HUDEP-2 (cell line): ENCODE results near the gene CD83.

Source experiments
- DNase-seq, 76 experiments: peaks; one replicate each; lab custom pipeline; 2025; ENCODE audit not compliant: unreplicated experiment in 76 of 76; lab: John Stamatoyannopoulos, UW

Gene CD83

DNA sequence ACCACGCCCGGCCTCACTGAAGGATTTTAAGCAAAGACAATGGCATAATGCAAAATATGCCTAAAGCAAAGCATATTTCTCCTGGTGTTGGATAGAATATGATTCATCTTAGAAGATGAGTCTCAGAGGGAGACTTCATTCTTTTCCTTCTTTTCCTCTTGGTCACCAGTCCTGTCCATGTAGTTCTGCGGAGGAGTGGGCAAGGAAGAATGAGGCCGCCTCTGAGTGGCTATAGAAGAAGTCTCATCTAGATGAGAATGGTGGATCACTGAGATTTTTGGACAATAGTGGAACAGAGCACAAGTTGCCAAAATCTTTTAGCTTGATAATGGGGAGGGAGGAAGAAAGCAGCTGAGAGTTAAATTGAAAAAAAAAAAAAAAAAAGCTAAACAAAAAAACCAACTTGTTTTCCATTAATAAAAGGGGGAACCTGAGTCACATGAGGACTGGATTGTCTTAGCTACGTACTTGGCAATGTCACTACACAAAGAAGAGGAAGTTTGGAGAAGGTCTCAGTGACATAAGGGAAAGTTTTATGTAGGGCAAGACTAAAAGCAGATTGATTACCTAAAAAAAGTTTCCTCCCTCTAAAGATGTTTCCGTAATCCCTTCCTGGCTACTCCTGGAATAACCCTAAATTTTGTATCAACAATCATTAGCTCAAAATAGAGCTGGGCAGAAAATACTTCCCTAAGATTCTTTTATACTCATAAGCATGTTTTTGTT, 6.0 kb downstream of the CD83 start:
- no peak for DNase-seq

DNA sequence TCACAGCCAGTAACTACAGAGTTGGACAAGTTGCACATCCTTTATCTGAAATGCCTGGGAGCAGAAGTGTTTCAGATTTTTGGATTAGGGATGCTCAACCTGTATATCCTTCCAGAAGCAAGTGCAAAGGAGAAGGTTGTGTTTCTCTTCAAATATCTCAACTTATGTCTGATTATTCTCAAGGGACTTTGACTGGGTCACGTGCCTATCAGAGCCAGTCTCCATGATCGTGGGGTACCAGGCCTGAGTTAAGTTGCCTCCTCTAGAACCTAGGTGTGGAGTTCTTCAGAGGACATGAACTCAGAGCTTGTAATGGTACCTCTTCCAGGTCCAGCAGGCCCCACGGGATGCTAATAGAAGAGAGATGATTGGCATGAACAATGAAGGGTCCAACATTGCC, 7.8 kb downstream of the CD83 start:
- DNase-seq, result no peak

DNA sequence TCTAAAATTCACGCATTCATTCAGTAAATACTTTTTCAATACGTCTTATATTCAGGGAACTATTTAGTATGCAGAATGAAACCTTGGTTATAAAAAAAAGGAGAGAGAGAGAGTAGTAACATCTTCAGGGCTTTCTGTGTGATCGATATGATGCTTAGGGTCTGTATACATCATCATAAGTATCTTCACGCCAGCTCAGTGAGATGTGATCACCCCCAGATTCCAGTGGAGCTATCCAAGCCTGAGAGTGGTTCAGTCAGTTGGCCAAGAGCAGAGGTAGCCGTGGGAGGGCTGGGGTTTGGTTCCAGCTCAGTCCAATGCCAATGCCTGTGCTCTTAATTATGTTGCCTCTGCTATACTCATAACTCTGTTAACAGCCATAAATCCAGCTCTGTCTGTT, 8.6 kb downstream of the CD83 start:
- no peak for DNase-seq

DNA sequence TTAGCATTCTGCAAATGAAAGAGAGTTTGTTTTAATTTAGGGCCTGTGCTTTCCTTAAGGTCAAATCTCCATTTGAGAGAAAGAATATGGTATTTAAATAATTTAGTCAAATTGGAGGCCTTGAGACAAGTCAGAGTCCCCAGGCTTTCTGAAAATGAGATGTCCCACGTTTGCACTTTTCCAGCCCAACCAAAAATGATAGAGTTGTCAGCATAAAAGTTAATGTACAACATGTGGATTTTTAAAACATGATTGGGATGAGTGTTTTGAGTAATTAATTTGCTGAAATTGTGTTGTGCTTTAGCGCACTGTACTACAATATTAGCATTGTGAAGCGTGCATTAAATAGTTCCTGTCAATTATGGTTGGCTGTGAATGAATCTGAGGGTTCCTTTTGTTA, 10.0 kb downstream of the CD83 start:
- DNase-seq, result no peak

DNA sequence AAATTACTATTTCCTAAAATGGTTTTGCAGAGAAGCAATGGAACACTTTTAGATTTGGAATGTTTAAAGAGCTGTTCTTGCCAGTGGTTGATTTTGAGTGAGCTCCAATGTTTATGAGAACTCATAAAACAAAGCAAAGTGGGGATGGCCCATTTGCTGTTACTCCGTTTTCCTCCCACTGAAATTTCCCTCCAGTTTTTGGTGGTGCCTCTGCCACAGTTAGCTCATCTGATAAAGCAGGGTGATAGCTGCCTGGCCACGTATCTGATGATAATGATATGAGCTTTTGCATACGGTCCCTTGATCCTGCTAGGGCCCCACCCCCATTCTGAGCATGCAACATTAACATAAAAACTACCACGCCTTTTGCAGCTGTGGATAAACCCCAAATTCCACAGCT, 10.4 kb downstream of the CD83 start:
- no peak for DNase-seq

DNA sequence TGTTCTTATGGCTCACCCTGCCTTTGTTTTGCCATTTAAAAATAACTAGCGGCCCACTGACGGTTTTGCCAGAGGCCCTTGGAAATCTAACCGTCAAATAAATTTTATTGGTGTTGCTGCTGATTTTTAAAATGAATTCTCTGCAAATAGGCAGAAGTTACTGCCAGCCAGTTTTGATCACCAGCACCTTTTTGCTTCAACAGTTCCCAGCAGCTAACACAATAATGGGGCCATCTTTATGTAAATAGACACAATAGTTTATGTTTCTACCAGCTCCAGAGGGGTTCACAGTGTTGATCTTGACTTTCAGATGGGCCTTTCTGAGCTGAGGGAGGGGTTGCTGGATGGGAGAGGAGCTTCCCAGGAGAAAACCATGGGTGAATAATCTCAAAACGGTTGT, 11.2 kb downstream of the CD83 start:
- no peak for DNase-seq

DNA sequence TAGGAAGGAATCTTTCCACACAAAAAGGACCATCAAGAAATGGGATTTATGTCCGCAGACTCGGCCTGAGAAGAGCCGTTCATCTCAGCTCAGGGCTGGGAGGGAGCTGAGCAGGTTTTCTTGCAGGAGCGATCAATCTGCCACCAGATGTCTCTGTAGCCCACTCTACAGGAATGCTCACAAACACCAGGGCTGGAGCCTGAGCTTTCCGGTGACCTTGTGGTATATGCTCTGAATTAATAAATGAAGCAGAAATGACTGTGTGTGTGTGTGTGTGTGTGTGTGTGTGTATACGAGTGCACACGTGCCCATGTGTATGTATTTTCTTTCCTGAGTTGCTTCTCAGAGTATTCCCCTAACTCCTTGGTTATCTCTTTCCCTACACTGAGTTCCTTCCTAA, 12.0 kb downstream of the CD83 start:
- peak in 47 of 76 experiments; percentile 11 to 68 (median 28) for DNase-seq

DNA sequence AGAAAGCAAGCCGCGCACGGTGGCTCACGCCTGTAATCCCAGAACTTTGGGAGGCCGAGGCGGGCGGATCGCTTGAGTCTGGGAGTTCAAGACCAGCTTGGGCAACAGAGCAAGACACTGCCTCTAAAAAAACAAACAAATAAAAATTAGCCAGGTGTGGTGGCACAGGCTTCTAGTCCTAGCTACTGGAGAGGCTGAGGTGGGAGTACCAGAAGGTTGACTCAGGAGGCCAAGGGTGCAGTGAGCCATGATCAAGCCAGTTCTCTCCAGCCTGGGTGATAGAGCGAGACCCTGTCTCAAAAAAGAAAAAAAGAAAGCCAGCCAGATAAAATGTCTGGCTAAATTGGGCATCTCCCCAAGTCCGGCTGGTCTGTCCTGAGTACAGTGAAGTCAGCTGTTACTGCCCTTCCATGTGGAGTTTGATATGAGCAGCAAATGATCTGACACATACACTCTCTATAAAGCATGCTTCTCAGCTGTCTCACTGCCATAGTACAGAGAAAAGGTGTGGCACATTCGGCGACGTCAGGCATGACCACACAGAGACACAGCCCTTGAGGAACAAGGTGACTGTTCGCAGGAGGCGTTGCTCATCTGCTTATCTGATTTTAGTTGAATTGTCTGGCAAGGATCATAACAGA, 13.0 kb downstream of the CD83 start:
- DNase-seq, result peak in 9 of 76 experiments; percentile 4 to 29 (median 10)

DNA sequence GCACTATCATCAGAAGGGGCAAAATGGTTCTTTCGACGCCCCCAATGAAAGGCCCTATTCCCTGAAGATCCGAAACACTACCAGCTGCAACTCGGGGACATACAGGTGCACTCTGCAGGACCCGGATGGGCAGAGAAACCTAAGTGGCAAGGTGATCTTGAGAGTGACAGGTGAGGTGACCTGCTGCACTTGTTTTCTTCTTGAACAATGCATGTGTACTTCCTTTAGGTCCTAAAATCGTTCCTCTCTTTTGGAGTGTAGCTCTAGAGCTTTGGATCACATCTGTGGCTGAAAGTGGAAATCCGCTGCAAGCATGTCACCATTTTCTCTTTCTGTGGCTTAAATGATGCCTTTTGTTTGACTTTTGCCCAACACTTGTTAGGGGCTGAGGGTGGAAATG, 14.0 kb downstream of the CD83 start:
- DNase-seq, result no peak

DNA sequence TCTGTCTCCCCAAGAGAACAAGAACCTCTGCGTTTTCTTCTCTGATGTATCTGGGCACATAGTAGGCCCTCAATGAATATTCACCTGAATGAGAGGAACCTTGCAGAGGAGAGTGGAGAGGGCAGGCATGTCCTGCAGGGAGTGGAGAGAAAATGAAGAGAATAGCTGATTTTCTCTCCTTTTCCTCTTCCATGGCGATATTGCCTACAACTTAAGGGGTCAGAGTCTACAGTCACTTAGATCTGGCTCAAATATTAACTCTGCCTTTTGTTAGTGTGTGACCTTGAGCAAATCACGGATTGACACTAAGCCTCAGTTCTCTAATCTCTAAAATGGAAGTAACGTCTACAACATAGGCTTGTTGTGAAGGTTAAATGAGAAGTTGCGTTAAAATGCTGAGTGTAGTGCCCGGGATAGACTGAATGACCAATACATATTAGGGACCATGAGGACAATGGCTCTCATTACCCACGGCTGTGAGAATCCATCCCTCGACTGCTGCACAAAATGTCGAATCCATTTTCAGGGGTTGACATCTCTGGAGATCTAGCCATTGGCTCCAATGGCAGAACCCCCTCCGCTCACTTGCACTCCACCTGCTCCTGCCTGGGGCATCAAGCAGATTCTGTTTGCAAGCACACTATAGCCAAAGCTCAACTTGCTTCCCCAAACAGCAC, 14.8 kb downstream of the CD83 start:
- DNase-seq, result no peak

DNA sequence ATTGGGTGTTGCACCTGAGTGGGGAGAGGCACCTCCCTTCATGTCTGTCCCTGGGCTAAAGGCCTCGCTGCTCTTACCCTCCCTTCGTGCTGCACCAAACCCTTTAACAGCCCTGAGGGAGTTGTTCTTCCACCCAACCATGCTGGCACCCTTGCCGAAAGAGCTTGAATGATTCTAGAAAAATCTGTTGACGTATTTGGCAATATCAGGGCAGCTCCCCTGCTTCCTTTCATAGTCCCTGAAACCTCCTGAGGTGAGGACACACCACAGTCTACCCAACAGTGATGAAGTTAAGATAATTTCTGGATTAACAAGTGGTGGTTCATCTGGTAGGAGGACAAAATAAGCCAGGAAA, 15.3 kb downstream of the CD83 start:
- DNase-seq, result no peak

DNA sequence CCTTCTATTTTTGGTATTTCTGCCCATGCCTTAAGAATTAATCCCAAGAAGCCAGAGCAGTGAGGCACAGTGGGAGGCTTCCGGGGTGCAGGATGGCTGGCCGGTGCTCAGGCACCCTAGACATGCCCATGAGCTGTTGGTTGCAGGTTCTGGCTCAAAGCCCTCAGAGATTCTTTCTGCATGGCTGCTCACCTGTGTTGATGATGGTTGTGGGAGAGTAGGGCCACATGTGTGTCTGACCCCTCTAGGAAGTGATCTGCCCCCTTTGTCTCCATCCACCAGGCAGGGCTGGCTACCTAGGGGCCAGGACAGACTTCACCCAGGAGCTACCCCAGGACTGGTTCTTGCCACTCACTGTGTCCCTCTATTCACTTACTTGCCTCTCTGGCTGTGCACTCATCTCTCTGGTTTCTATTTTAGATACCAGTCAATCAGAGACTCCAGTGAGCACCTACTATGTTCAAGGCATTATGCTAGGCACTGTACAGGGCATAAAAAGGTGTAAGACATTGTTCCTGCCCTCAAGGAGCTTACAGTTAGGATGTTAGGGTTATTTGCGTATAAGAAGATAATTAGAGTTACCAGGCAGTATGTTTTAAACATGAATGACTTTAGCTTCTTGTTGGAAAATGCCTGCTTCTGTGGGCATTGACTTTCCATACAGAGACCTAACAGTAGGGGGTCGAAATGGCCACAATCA, 16.8 kb downstream of the CD83 start:
- no peak for DNase-seq

DNA sequence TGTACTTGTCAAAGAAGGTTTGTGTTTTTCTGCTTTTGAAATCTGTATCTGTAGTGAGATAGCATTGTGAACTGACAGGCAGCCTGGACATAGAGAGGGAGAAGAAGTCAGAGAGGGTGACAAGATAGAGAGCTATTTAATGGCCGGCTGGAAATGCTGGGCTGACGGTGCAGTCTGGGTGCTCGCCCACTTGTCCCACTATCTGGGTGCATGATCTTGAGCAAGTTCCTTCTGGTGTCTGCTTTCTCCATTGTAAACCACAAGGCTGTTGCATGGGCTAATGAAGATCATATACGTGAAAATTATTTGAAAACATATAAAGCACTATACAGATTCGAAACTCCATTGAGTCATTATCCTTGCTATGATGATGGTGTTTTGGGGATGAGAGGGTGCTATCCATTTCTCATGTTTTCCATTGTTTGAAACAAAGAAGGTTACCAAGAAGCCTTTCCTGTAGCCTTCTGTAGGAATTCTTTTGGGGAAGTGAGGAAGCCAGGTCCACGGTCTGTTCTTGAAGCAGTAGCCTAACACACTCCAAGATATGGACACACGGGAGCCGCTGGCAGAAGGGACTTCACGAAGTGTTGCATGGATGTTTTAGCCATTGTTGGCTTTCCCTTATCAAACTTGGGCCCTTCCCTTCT, 18.4 kb downstream of the CD83 start:
- DNase-seq, result peak in 3 of 76 experiments; percentile 6 to 19 (median 10)

DNA sequence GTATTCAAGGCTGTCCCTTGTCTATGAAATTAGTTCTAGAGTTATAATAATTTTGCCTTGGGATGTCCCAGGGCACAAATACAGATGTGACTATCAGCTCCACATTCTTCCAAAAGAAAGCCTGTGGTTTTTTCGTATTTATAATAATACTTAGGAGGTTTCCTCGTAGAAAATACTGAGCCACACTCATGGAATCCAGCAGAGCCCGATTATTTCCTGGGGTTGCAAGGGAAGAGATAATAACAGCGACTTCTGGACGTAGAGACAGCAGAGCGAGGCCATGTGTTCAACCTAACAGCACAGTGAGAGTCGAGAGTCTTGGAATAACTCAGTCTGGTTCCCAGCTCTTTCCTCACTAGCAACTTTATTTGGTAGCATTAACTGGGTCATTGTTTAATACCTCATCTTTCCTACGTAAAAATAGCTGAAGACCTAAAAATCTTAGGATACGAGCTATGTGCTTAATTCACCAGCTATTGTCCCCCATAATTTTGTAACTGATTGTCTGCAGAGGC, 21.2 kb downstream of the CD83 start:
- no peak for DNase-seq

DNA sequence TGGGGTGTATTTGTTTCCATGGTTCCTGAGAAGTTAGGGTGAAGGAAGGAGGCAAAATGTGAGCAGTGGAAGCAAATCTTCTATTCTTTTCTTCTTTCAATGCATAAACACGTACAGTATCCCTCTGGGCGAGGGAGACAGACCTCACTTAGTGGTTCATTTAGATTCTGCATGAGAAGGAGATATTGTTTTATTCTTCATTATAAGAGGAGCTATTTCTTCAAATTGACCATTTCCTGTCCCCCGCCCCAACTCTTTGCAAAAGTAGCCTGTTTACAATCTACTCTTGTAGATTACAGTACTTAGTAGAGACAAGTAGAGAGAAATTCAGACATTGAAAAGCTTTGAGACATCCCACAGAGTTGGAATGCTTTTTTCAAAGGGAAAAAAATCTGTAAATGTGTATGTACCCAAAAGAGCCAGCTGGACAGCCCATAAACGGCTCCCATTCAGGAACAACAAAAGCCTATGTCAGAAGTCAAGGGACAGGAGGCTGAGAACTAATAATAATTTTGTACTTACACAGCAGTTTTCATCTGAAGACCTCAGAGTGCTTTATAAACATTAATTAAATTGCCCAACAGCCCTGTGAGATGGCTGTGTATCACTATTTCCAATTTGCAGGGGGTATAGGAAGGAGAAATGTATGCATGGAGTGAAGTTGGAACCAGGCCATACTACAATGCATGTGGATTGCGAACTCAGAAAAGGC, 23.9 kb downstream of the CD83 start:
- DNase-seq, result no peak

DNA sequence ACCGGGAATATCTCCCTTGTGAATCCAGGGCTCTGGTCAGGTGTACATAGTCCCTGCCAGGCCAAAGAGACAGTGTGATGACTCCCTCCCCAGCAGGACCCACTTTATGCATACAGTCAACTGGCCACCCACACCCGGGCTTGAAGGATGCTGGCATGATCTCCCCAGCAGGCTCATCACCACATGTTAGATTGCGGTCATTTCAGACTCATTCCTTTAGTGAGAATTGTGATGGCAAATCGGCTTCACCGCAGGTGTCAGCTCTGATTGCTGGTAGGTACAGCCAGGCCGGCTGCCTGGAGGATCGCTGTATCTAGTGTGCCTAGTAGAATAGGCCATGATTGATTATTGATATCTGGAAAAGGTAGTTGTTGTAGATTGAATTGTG, 24.5 kb downstream of the CD83 start:
- no peak for DNase-seq

DNA sequence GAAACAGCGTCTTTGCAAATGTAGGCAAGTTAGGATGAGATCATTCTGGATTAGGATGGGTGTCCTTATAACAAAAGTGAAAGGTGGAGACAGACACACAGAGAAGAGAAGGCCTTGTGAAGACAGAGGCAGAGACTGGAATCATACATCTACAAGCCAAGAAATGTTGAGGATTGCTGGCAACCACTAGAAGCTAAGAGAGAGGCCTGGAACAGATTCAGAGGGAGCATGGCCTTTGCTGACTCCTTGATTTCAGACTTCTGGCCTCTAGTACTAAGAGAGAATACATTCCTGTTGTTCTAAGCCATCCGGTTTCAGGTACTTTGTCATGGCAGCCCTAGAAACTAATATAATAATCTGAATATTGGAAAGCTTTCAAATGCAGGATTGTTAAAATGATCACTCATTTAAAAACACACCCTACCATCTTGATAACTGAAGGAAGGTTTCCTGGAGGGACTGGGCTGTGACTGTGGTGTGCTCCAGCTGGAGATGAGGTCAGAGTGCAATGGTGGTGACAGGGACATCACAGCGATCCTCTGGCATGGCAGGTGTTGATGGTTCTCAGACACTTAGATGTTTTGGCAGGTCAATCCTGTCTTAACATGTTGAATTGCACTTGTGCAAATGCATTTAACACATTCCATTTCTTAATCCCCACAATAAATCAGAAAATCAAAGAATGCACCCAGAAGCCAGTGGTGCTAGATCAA, 25.1 kb downstream of the CD83 start:
- no peak for DNase-seq

DNA sequence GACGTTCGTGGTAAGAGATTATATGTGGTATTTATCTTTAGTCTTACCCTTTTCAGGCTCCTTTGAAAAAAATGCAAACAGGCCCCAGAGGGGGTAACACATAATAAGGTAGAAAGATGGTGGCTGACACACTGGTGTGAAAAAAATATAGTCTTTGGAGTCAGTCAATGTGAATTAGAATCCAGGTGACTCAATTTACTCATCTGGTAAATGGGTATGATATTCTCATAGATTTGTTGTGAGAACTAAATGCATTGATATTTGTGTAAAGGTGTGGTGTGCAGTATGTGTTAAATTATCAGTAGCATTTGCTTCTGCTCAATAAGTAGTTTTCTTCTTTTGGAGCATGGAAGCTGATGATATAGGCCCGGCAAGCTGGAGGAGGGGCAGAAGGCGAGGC, 25.7 kb downstream of the CD83 start:
- no peak for DNase-seq

DNA sequence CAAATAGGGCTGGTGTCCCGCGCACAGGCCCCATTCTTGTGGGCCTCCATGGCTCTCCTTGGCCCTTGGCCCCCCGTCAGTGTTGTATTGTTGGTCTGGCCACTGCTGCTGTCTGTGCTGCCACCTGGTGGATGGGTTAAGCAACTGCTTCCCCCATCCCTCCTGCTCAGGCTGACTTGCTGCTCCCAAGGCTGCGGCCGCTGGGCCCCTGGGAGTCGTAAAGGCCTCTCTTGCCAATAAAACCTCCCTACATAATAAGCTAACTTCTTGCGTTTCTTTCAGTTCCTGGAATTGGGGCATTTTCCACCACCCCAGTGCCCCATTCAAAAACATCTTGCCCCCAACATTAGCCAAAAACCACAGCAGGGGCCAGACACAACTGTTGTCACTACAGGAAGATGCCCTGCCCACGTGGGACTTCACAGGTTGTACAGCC, 27.1 kb downstream of the CD83 start:
- DNase-seq, result peak in 67 of 76 experiments; percentile 9 to 85 (median 56)
